H1 (cell line): Measurements from ENCODE around the gene ACYP2. TPM values are rescaled to one million over a fixed set of nuclear protein-coding genes. Genes with fewer than 3 reads are reported as not detected.
A peak's percentile ranks its signal among the peaks of the same experiment; 100 is the strongest.

Experiments
- CTCF ChIA-PET: fragments of 300-600 bp; sonication (Branson Sonifier 250); formaldehyde crosslinking; loops from one replicate; lab custom pipeline; 2021; ENCODE audit not compliant: partially characterized antibody; lab: Charles Lee
- POLR2A ChIA-PET: fragments of 300-600 bp; sonication (Branson Sonifier 250); formaldehyde crosslinking; loops from one replicate; lab custom pipeline; 2021; ENCODE audit warnings: inconsistent platforms; ENCODE audit not compliant: partially characterized antibody; lab: Charles Lee
- DNase-seq, 2 experiments: peaks; one replicate each; pipeline versions ENCODE4 v3.0.0 to v3.0.0-alpha.2; 2010 to 2022; ENCODE audit warnings: low spot score in 2 of 2, low read depth in 1 of 2, mixed read lengths in 1 of 2
- FAIRE-seq: peaks from 2 replicates; lab custom pipeline; 2011; peaks lifted over from hg19 to GRCh38; lab: Jason Lieb, UNC
- H2AFZ ChIP-seq: 2 replicates; pipeline ENCODE4 v1.8.1; 2012; ENCODE audit warnings: low read length, inconsistent platforms
- H2AK5ac ChIP-seq: 2 replicates; pipeline ENCODE4 v1.6.1; 2013; ENCODE audit warnings: low read depth, low read length
- H2BK120ac ChIP-seq: replicated peaks from 2 replicates; pipeline ENCODE3; 2013; ENCODE audit warnings: low read depth, low read length, inconsistent platforms
- H2BK12ac ChIP-seq: 2 replicates; pipeline ENCODE4 v1.6.1; 2013; ENCODE audit warnings: low read depth, low read length
- H2BK15ac ChIP-seq: 2 replicates; pipeline ENCODE4 v1.6.1; 2013; ENCODE audit warnings: low read length
- H2BK20ac ChIP-seq: 2 replicates; pipeline ENCODE4 v1.6.1; 2013; ENCODE audit warnings: low read length
- H2BK5ac ChIP-seq: 2 replicates; pipeline ENCODE4 v1.6.1; 2013; ENCODE audit warnings: low read depth, low read length
- H3K14ac ChIP-seq: 2 replicates; pipeline ENCODE4 v1.6.1; 2013; ENCODE audit warnings: inconsistent platforms; ENCODE audit not compliant: insufficient read length
- H3K18ac ChIP-seq: 2 replicates; pipeline ENCODE4 v1.6.1; 2013; ENCODE audit warnings: low read length; ENCODE audit errors: extremely low read depth
- H3K23ac ChIP-seq: 2 replicates; pipeline ENCODE4 v1.6.1; 2013; ENCODE audit warnings: inconsistent platforms; ENCODE audit not compliant: insufficient read length
- H3K23me2 ChIP-seq: 2 replicates; pipeline ENCODE4 v1.6.1; 2013; ENCODE audit warnings: low read depth, low read length
- H3K27ac ChIP-seq: 2 replicates; pipeline ENCODE4 v1.6.1; 2011; ENCODE audit warnings: low read depth, low read length, inconsistent platforms
- H3K27me3 ChIP-seq, 4 experiments: replicated peaks in 1 of 4; 1 replicate in 1 of 4; 2 replicates in 3 of 4; pipeline versions ENCODE4 v1.6.1 to v1.8.1; 2011 to 2013; ENCODE audit warnings: low read length in 3 of 4, mild to moderate bottlenecking in 3 of 4, inconsistent platforms in 2 of 4, mixed read lengths in 2 of 4, moderate library complexity in 1 of 4; ENCODE audit not compliant: control insufficient read depth in 3 of 4, insufficient read depth in 3 of 4; ENCODE audit errors: extremely low read depth in 1 of 4
- H3K36me3 ChIP-seq, 4 experiments: 2 replicates each; pipeline versions ENCODE4 v1.6.1 to v1.8.1; 2011 to 2013; ENCODE audit warnings: mild to moderate bottlenecking in 4 of 4, low read length in 3 of 4, moderate library complexity in 2 of 4, control low read depth in 1 of 4, inconsistent platforms in 1 of 4; ENCODE audit not compliant: insufficient read depth in 4 of 4, control insufficient read depth in 2 of 4
- H3K4ac ChIP-seq: replicated peaks from 2 replicates; pipeline ENCODE3; 2013; ENCODE audit warnings: low read length, low read depth, mixed read lengths, inconsistent platforms; ENCODE audit not compliant: insufficient read length
- H3K4me1 ChIP-seq, 4 experiments: replicated peaks in 1 of 4; 1 replicate in 1 of 4; 2 replicates in 3 of 4; pipeline versions ENCODE4 v1.6.1 to v1.8.1; 2011 to 2013; ENCODE audit warnings: low read length in 3 of 4, inconsistent platforms in 2 of 4, mixed read lengths in 1 of 4; ENCODE audit not compliant: insufficient read depth in 4 of 4, control insufficient read depth in 3 of 4
- H3K4me2 ChIP-seq, 2 experiments: 2 replicates each; pipeline versions ENCODE4 v1.6.1 to v1.8.1; 2011 to 2013; ENCODE audit warnings: low read depth in 2 of 2, low read length in 2 of 2, control low read depth in 1 of 2, inconsistent platforms in 1 of 2, mild to moderate bottlenecking in 1 of 2; ENCODE audit not compliant: insufficient read depth in 1 of 2
- H3K4me3 ChIP-seq, 4 experiments: fragments of 200-600, 300-600 bp in 1 of 4; sonication (generic), shearing (Covaris generic), sonication (Bioruptor Twin) in 1 of 4; 2 replicates each; pipeline versions ENCODE4 v1.5.1 to v1.8.1; 2011 to 2016; ENCODE audit warnings: low read length in 4 of 4, low read depth in 3 of 4, control low read depth in 2 of 4, inconsistent platforms in 2 of 4, mild to moderate bottlenecking in 2 of 4, mixed read lengths in 1 of 4, moderate library complexity in 1 of 4; ENCODE audit not compliant: insufficient read depth in 2 of 4; ENCODE audit errors: extremely low read depth in 1 of 4
- H3K56ac ChIP-seq: replicated peaks from 2 replicates; pipeline ENCODE3; 2013; ENCODE audit warnings: low read depth, mild to moderate bottlenecking, mixed read lengths, low read length, inconsistent platforms; ENCODE audit not compliant: insufficient read length
- H3K79me1 ChIP-seq: 2 replicates; pipeline ENCODE4 v1.6.1; 2013; ENCODE audit warnings: low read depth, low read length, control low read depth
- H3K79me2 ChIP-seq, 2 experiments: 2 replicates each; pipeline versions ENCODE4 v1.6.1 to v1.8.1; 2012 to 2013; ENCODE audit warnings: low read length in 2 of 2, mild to moderate bottlenecking in 2 of 2, inconsistent platforms in 1 of 2; ENCODE audit not compliant: insufficient read depth in 2 of 2, control insufficient read depth in 1 of 2
- H3K9ac ChIP-seq, 4 experiments: replicated peaks in 1 of 4; 1 replicate in 1 of 4; 2 replicates in 3 of 4; pipeline versions ENCODE4 v1.6.1 to v1.8.1; 2011 to 2013; ENCODE audit warnings: low read depth in 3 of 4, low read length in 3 of 4, control low read depth in 2 of 4, mild to moderate bottlenecking in 2 of 4, moderate library complexity in 2 of 4, inconsistent platforms in 1 of 4; ENCODE audit errors: extremely low read depth in 1 of 4
- H3K9me3 ChIP-seq, 2 experiments: 2 replicates each; pipeline versions ENCODE4 v1.6.1 to v1.8.1; 2012 to 2013; ENCODE audit warnings: mild to moderate bottlenecking in 2 of 2, moderate library complexity in 2 of 2, control low read depth in 1 of 2, inconsistent platforms in 1 of 2, low read depth in 1 of 2, low read length in 1 of 2, mixed read lengths in 1 of 2; ENCODE audit not compliant: insufficient read depth in 2 of 2
- H4K20me1 ChIP-seq, 2 experiments: replicated peaks in 1 of 2; 2 replicates each; pipeline versions ENCODE3 to v1.8.1; 2011 to 2013; ENCODE audit warnings: inconsistent platforms in 2 of 2, low read length in 2 of 2, mild to moderate bottlenecking in 1 of 2; ENCODE audit not compliant: insufficient read depth in 2 of 2, control insufficient read depth in 1 of 2
- H4K5ac ChIP-seq: 2 replicates; pipeline ENCODE4 v1.6.1; 2013; ENCODE audit warnings: low read length, low read depth, mixed read lengths, inconsistent platforms; ENCODE audit not compliant: insufficient read length
- H4K8ac ChIP-seq: 2 replicates; pipeline ENCODE4 v1.8.0; 2013; ENCODE audit warnings: mild to moderate bottlenecking, moderate library complexity, low read length, inconsistent platforms; ENCODE audit not compliant: insufficient read depth; ENCODE audit errors: extremely low read depth
- H4K91ac ChIP-seq: replicated peaks from 2 replicates; pipeline ENCODE3; 2013; ENCODE audit warnings: low read length, mixed read lengths, inconsistent platforms; ENCODE audit not compliant: insufficient read length
- CEBPB ChIP-seq: IDR thresholded peaks from 2 replicates; pipeline ENCODE4 v1.6.1; 2012; ENCODE audit warnings: low read depth, low read length
- CTCF ChIP-seq, 3 experiments: IDR thresholded peaks; 1 replicate in 2 of 3; 2 replicates in 1 of 3; pipeline versions ENCODE4 v1.5.1 to v1.6.1; 2011; ENCODE audit warnings: low read length in 3 of 3, mild to moderate bottlenecking in 3 of 3, inconsistent platforms in 2 of 3, low read depth in 1 of 3, moderate library complexity in 1 of 3; ENCODE audit not compliant: insufficient read depth in 1 of 3; ENCODE audit errors: control extremely low read depth in 1 of 3
- EZH2 ChIP-seq: fragments of 200-600 bp; sonication (generic); IDR thresholded peaks from 2 replicates; pipeline ENCODE4 v1.7.1; 2012; ENCODE audit warnings: low read depth, mild to moderate bottlenecking, moderate library complexity, low read length, inconsistent platforms; ENCODE audit not compliant: severe bottlenecking
- MAX ChIP-seq: IDR thresholded peaks from 2 replicates; pipeline ENCODE4 v1.6.1; 2012; ENCODE audit warnings: inconsistent platforms
- NRF1 ChIP-seq: IDR thresholded peaks from 2 replicates; pipeline ENCODE4 v1.6.1; 2011; ENCODE audit warnings: mild to moderate bottlenecking, low read depth, low read length, improper control_type of control experiment
- TBP ChIP-seq: IDR thresholded peaks from 2 replicates; pipeline ENCODE4 v1.6.1; 2011; ENCODE audit warnings: low read depth, low read length, improper control_type of control experiment
- WGBS, 2 experiments: shearing (Covaris generic) in 1 of 2; methylation state at CpG; one replicate each; pipeline versions ENCODE4 v1.1.6 to v1.1.7; 2013 to 2015; ENCODE audit warnings: low lambda C conversion rate in 2 of 2, mixed read lengths in 2 of 2, inconsistent platforms in 1 of 2, low coverage in 1 of 2, missing lambda C conversion rate in 1 of 2; ENCODE audit not compliant: insufficient replicate concordance in 2 of 2, insufficient coverage in 1 of 2, insufficient read length in 1 of 2; ENCODE audit errors: extremely low coverage in 1 of 2, missing lambda C conversion rate in 1 of 2; 5-methylcytosine and 5-hydroxymethylcytosine counted together
- polyA plus RNA-seq, 7 experiments: library from polyadenylated mRNA; depleted of rRNA in 3 of 7; stranded (reverse) in 5 of 7; unstranded in 2 of 7; fragments of >200 nt in 5 of 7; fragments of 200-250 nt in 2 of 7; gene quantifications; 1 replicate in 5 of 7; 2 replicates in 1 of 7; 4 replicates in 1 of 7; pipeline versions ENCODE4 v1.2.1 to v1.2.3, GENCODE V29; 2011 to 2013; ENCODE audit warnings: missing spikeins in 2 of 7, mixed read lengths in 2 of 7
- total RNA-seq: library from RNA; stranded (reverse); fragmentation: NEBNext Ultra II Directional; extraction: Animal tissue kit (Norgen Biotek cat#: 25700); gene quantifications from 2 replicates; pipeline ENCODE4 v1.2.1, GENCODE V29; 2021

The ACYP2 gene
- total and polyA plus RNA-seq, 2 of the 8 experiments (the other 6 are each of a cell fraction or from before 2014, with no cell fraction given), result 3.4 to 4.4 TPM

DNA sequence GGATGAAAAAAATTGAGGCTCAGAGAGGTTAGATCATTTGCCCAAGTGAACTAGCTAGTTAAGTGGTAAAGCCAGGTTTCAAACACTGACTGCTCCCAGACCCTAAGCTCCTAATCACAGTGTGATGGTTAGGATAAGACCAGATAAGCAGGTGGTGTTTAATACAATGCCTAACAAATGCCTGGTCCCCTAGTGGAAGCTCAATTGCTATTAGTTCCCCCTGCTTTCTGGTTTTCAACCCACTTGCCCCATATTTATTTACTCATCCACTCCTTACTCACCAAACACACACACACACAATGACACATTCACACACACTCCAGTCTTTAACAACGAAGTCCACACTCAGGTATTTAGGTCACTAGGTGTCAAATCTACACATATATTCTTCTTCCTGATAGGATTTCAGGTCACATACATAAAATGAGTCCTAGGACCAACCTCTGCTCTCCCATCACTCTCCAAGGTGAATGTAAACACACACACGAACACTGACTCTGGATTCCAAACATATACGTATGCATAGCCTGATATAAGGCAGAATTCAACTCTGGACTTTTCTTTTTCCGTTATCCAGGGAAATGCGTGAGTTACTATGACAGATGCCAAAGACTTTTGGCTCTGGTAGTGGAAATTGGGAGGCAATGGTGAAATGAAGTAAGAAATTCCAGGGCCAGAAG is 214.2 kb downstream of the ACYP2 start:
- CTCF ChIA-PET, result interaction anchor here (0.6 to 3.7 kb wide), 4 partner anchors 11 to 173 kb away, joined by 3 to 16 read pairs (median 3); no protein-coding TSS in a partner anchor
- WGBS, 2 experiments, result 57% methylated on average over 5 of the region's 5 CpGs; no CpG with 5 or more reads in 1 of the 2 experiments

More for the DNA sequence above, 214.2 kb downstream of the ACYP2 start:
- POLR2A ChIA-PET, result interaction anchor here (0.8 kb wide), 1 partner anchor 232 kb away, joined by 3 read pairs; no protein-coding TSS in a partner anchor
- TF ChIP-seq CTCF (IDR thresholded peaks at IDR 0.05; ENCODE audit: control extremely low read depth in 1 of 3, insufficient read depth in 1 of 3, low read depth in 1 of 3, low read length in 3 of 3) (no peak), EZH2 (peak; percentile 11), TBP (no peak), MAX (no peak), NRF1 (no peak), CEBPB (no peak)
- TF ChIP-seq, all 59 proteins: peak for 1
- H3K27ac ChIP-seq, result no peak overlapping the region
- no peak overlapping the region for H4K8ac ChIP-seq
- H2BK12ac ChIP-seq, result no peak overlapping the region
- no peak overlapping the region for H3K23ac ChIP-seq
- peak overlapping the region; percentile 62; the same call in 1 of the 2 replicates for H3K18ac ChIP-seq
- H4K91ac ChIP-seq, result no peak overlapping the region
- H3K27me3 ChIP-seq, result no peaks in the 10 kb centered on the region
- H2AFZ ChIP-seq, result peak overlapping the region; percentile 94
- peaks cover 10% of the 10 kb centered on the region for H3K23me2 ChIP-seq
- no peak overlapping the region for H2AK5ac ChIP-seq
- H2BK5ac ChIP-seq, result no peak overlapping the region
- no peak overlapping the region for H2BK120ac ChIP-seq
- FAIRE-seq (no peak), DNase-seq (no peak)
- H4K5ac ChIP-seq, result no peak overlapping the region
- no peak overlapping the region for H3K56ac ChIP-seq
- no peaks in the 10 kb centered on the region for H3K79me1 ChIP-seq
- H3K9ac ChIP-seq, result peak overlapping the region in 2 of 4 experiments; percentile 16 to 32; a peak in 1 of 7 replicates
- H3K9me3 ChIP-seq, result peaks cover 9 to 11% of the 10 kb centered on the region in 2 experiments; a peak in 3 of 4 replicates
- peaks cover 3 to 9% (median 4%) of the 10 kb centered on the region in 4 experiments; a peak in 5 of 7 replicates for H3K4me1 ChIP-seq
- H4K20me1 ChIP-seq, result no peaks in the 10 kb centered on the region
- no peak overlapping the region for H2BK15ac ChIP-seq
- H2BK20ac ChIP-seq, result no peak overlapping the region
- H3K4me2 ChIP-seq, result peak overlapping the region; percentile 93 to 98
- no peak overlapping the region for H3K14ac ChIP-seq
- H3K36me3 ChIP-seq, result no peaks in the 10 kb centered on the region; a peak in 1 of 8 replicates
- no peak overlapping the region for H3K4ac ChIP-seq
- H3K4me3 ChIP-seq, result peak overlapping the region; percentile 27 to 67 (median 54)
- H3K79me2 ChIP-seq, result no peaks in the 10 kb centered on the region
